DMS153 treated with DMSO at 0.1 percent for 48 hours (cell line): ENCODE data around the gene PRKAG2.
"Not testable (repeated sequence)": the region's sequence is repeated elsewhere in the genome, so short reads cannot be mapped to it uniquely, and the experiment has no call there.

Experiments
- DNase-seq: peaks from one replicate; lab custom pipeline; 2025; ENCODE audit not compliant: unreplicated experiment; lab: John Stamatoyannopoulos, UW

Gene PRKAG2

GRCh38 chr7:151852486-151853396, 24.2 kb downstream of the PRKAG2 start:
- no peak for DNase-seq

- no peak for DNase-seq
Observed at GRCh38 chr7:151851782-151852181, 25.1 kb downstream of the PRKAG2 start.

GRCh38 chr7:151851145-151851751, 25.7 kb downstream of the PRKAG2 start:
- no peak for DNase-seq

- DNase-seq, result no peak
Observed at GRCh38 chr7:151850491-151851124, 26.3 kb downstream of the PRKAG2 start.

- no peak for DNase-seq
Observed at GRCh38 chr7:151849879-151850260, 27.0 kb downstream of the PRKAG2 start.

- DNase-seq, result no peak
Observed at GRCh38 chr7:151849008-151849878, 27.7 kb downstream of the PRKAG2 start.

GRCh38 chr7:151847681-151848081, 29.2 kb downstream of the PRKAG2 start:
- DNase-seq, result no peak

- DNase-seq, result no peak
Observed at GRCh38 chr7:151847136-151847535, 29.8 kb downstream of the PRKAG2 start.

GRCh38 chr7:151845412-151846205, 31.3 kb downstream of the PRKAG2 start:
- no peak for DNase-seq

- DNase-seq, result no peak
Observed at GRCh38 chr7:151844825-151845200, 32.1 kb downstream of the PRKAG2 start.

GRCh38 chr7:151844071-151844824, 32.7 kb downstream of the PRKAG2 start:
- no peak for DNase-seq

GRCh38 chr7:151843181-151843580, 33.7 kb downstream of the PRKAG2 start:
- DNase-seq, result no peak

GRCh38 chr7:151841395-151842051, 35.4 kb downstream of the PRKAG2 start:
- not testable (repeated sequence) for DNase-seq

GRCh38 chr7:151840088-151840910, 36.6 kb downstream of the PRKAG2 start:
- DNase-seq, result no peak

GRCh38 chr7:151839451-151839921, 37.4 kb downstream of the PRKAG2 start:
- no peak for DNase-seq

- no peak for DNase-seq
Observed at GRCh38 chr7:151838861-151839381, 38.0 kb downstream of the PRKAG2 start.

- no peak for DNase-seq
Observed at GRCh38 chr7:151838072-151838471, 38.8 kb downstream of the PRKAG2 start.
